HepG2 (cell line): Measurements from ENCODE around the gene MYL4. TPM values are rescaled to one million over a fixed set of nuclear protein-coding genes. Genes with fewer than 3 reads are reported as not detected.

Experiments used
- BCL6 ChIP-seq: IDR thresholded peaks from 2 replicates; pipeline ENCODE4 v1.6.1; 2016; ENCODE audit warnings: missing genetic modification reagents, missing compliant biosample characterization
- ETV6 ChIP-seq: sonication (generic); formaldehyde crosslinking; conservative IDR thresholded peaks from 2 replicates; pipeline ENCODE4 v1.4.0; 2020; ENCODE audit warnings: missing genetic modification reagents
- HHEX ChIP-seq: IDR thresholded peaks from 2 replicates; pipeline ENCODE4 v1.6.1; 2016; ENCODE audit warnings: control low read depth
- ISX ChIP-seq: sonication (generic); formaldehyde crosslinking; conservative IDR thresholded peaks from 2 replicates; pipeline ENCODE4 v1.5.0; 2020; ENCODE audit warnings: missing genetic modification reagents
- KLF16 ChIP-seq, 2 experiments: sonication (generic) in 1 of 2; formaldehyde crosslinking in 1 of 2; IDR thresholded peaks; 2 replicates each; pipeline versions ENCODE4 v1.6.1 to v1.8.0; 2016 to 2023; ENCODE audit warnings: missing genetic modification reagents in 2 of 2, missing compliant biosample characterization in 1 of 2
- NFRKB ChIP-seq: fragments of 450-650 bp; IDR thresholded peaks from 2 replicates; pipeline ENCODE4 v1.6.1; 2017
- NR2F1 ChIP-seq, 2 experiments: fragments of 450-650 bp in 1 of 2; formaldehyde crosslinking in 1 of 2; IDR thresholded peaks; 2 replicates each; pipeline versions ENCODE4 v1.5.0 to v1.6.1; 2016 to 2020; ENCODE audit warnings: mild to moderate bottlenecking in 1 of 2, missing compliant biosample characterization in 1 of 2, missing genetic modification reagents in 1 of 2, moderate library complexity in 1 of 2
- RNF2 ChIP-seq: fragments of 450-650 bp; conservative IDR thresholded peaks from 2 replicates; pipeline ENCODE4 v1.6.1; 2016; ENCODE audit warnings: low read depth
- SMARCC2 ChIP-seq: fragments of 450-650 bp; IDR thresholded peaks from 2 replicates; pipeline ENCODE4 v1.6.1; 2017; ENCODE audit warnings: antibody characterized with exemption, mild to moderate bottlenecking
- SP5 ChIP-seq: IDR thresholded peaks from 2 replicates; pipeline ENCODE4 v1.6.1; 2016; ENCODE audit warnings: low read depth, borderline replicate concordance
- TOPORS ChIP-seq: sonication (generic); formaldehyde crosslinking; IDR thresholded peaks from 2 replicates; pipeline ENCODE4 v1.8.0; 2023; ENCODE audit warnings: mild to moderate bottlenecking, missing genetic modification reagents
- ZFP82 ChIP-seq: sonication (generic); formaldehyde crosslinking; IDR thresholded peaks from 2 replicates; pipeline ENCODE4 v1.5.1; 2020; ENCODE audit warnings: mild to moderate bottlenecking, missing genetic modification reagents, borderline replicate concordance
- ZNF143 ChIP-seq: sonication (generic); formaldehyde crosslinking; IDR thresholded peaks from 2 replicates; pipeline ENCODE4 v1.4.0; 2020; ENCODE audit warnings: missing genetic modification reagents
- ZNF160 ChIP-seq: sonication (generic); formaldehyde crosslinking; IDR thresholded peaks from 2 replicates; pipeline ENCODE4 v1.8.0; 2022; ENCODE audit warnings: mild to moderate bottlenecking, inconsistent platforms, missing genetic modification reagents
- ZNF34 ChIP-seq: sonication (generic); formaldehyde crosslinking; IDR thresholded peaks from 2 replicates; pipeline ENCODE4 v1.4.0; 2020; ENCODE audit warnings: mild to moderate bottlenecking, missing genetic modification reagents, borderline replicate concordance
- ZNF572 ChIP-seq: sonication (generic); formaldehyde crosslinking; IDR thresholded peaks from 2 replicates; pipeline ENCODE4 v1.5.1; 2020; ENCODE audit warnings: mild to moderate bottlenecking, missing genetic modification reagents
- ZNF761 ChIP-seq: sonication (generic); formaldehyde crosslinking; conservative IDR thresholded peaks from 2 replicates; pipeline ENCODE4 v1.4.0; 2020; ENCODE audit warnings: mild to moderate bottlenecking, missing genetic modification reagents
- polyA plus RNA-seq, 8 experiments: library from polyadenylated mRNA; depleted of rRNA in 3 of 8; stranded (reverse) in 7 of 8; unstranded in 1 of 8; fragments of >200 nt; fragmentation: Illumina TruSeq in 4 of 8; extraction: Trizol in 4 of 8; gene quantifications; 2 replicates each; pipeline versions ENCODE4 v1.2.1 to v1.2.3, GENCODE V29; 2011 to 2016; ENCODE audit warnings: low read depth in 4 of 8, missing spikeins in 1 of 8, mixed read lengths in 1 of 8; ENCODE audit not compliant: insufficient read depth in 1 of 8
- total RNA-seq, 5 experiments: library from RNA; depleted of rRNA; stranded (reverse); fragments of >200 nt; fragmentation: Illumina TruSeq; extraction: Trizol; gene quantifications; 2 replicates each; pipeline ENCODE4 v1.2.3, GENCODE V29; 2016; ENCODE audit warnings: low read depth in 1 of 5
- TF ChIP-seq, protein P1 (sequence below): sonication (generic); formaldehyde crosslinking; conservative IDR thresholded peaks from 2 replicates; pipeline ENCODE4 v1.4.0; 2020; ENCODE audit warnings: missing genetic modification reagents
- TF ChIP-seq, protein P2 (sequence below): sonication (generic); formaldehyde crosslinking; IDR thresholded peaks from 2 replicates; pipeline ENCODE4 v1.9.0; 2022; ENCODE audit warnings: missing genetic modification reagents, mild to moderate bottlenecking, borderline replicate concordance
- TF ChIP-seq, protein P3 (sequence below): sonication (generic); formaldehyde crosslinking; IDR thresholded peaks from 2 replicates; pipeline ENCODE4 v1.8.1; 2023; ENCODE audit warnings: mild to moderate bottlenecking, missing genetic modification reagents
- TF ChIP-seq, protein P4 (sequence below): sonication (generic); formaldehyde crosslinking; IDR thresholded peaks from 2 replicates; pipeline ENCODE4 v1.9.0; 2022; ENCODE audit warnings: low read depth, missing genetic modification reagents
- TF ChIP-seq, protein P5 (sequence below): sonication (generic); formaldehyde crosslinking; IDR thresholded peaks from 2 replicates; pipeline ENCODE4 v1.8.1; 2023; ENCODE audit warnings: missing genetic modification reagents, inconsistent platforms, borderline replicate concordance

The MYL4 gene
- total and polyA plus RNA-seq, 2 of the 13 experiments (the other 11 are each of a cell fraction or from before 2014, with no cell fraction given), result not detected

DNA sequence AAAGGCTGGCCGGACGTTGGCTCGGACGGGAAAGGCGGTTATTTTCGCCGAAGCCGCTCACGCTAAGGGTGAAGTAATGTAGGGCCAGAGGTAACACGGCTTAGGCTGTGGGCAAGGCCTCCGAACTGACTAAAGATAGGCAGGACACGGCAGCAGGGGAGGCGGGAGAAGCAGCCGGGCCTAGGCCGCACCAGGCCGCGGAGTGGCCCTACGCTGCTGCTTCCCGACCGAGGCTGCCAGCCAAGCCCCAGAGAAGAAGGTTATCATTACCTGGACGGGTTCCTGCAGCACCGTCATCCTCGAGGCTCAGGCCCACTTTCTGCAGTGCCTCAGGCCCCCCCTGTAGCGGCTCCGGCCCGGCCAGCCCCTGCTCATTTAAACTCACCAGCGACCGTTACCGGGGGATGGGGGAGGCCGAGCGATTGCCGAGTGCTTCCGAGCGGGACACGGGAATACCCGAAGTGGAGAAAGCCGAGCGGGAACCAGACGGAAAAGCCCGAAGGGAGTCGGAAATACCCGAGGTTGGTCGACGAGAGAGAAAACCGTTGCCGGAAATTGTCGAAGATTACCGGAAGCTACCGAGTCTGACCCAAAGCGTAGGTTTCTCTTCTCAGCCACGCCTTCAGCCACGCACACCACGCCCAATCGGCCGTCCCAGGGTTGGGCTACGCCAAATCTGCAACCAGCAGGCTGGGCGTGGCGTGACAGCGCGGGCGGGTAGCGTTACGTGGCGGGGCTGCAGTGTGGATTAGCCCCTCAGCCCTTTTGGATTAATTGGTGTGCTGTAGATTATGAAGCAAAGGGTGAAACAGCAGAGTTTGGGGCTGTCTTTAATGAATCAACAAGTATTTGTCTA lies 20.0 kb upstream of the MYL4 start, which contains the start of gene CDC27 (continued):
- TF ChIP-seq, protein P1, sequence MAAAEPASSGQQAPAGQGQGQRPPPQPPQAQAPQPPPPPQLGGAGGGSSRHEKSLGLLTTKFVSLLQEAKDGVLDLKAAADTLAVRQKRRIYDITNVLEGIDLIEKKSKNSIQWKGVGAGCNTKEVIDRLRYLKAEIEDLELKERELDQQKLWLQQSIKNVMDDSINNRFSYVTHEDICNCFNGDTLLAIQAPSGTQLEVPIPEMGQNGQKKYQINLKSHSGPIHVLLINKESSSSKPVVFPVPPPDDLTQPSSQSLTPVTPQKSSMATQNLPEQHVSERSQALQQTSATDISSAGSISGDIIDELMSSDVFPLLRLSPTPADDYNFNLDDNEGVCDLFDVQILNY (CRISPR knock-in tag), result peak; percentile 78
- TF ChIP-seq, protein P2, sequence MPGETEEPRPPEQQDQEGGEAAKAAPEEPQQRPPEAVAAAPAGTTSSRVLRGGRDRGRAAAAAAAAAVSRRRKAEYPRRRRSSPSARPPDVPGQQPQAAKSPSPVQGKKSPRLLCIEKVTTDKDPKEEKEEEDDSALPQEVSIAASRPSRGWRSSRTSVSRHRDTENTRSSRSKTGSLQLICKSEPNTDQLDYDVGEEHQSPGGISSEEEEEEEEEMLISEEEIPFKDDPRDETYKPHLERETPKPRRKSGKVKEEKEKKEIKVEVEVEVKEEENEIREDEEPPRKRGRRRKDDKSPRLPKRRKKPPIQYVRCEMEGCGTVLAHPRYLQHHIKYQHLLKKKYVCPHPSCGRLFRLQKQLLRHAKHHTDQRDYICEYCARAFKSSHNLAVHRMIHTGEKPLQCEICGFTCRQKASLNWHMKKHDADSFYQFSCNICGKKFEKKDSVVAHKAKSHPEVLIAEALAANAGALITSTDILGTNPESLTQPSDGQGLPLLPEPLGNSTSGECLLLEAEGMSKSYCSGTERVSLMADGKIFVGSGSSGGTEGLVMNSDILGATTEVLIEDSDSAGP, result peak; percentile 93; the same call in 1 of the 2 replicates
- TF ChIP-seq ETV6 (CRISPR knock-in tag) (peak; percentile 91; the same call in 1 of the 2 replicates), TOPORS (CRISPR knock-in tag) (peak; percentile 36; the same call in 1 of the 2 replicates), SMARCC2 (no peak), ISX (CRISPR knock-in tag) (peak; percentile 90), ZNF761 (CRISPR knock-in tag) (0 out of 2 replicates have a peak, but pooled peaks have one; percentile 73), NR2F1 (CRISPR knock-in tag; IDR thresholded peaks at IDR 0.05) (no peak), RNF2 (peak; percentile 87), ZNF572 (CRISPR knock-in tag) (0 out of 2 replicates have a peak, but pooled peaks have one; percentile 66), ZFP82 (CRISPR knock-in tag) (0 out of 2 replicates have a peak, but pooled peaks have one; percentile 51), NFRKB (no peak), HHEX (CRISPR knock-in tag) (0 out of 2 replicates have a peak, but pooled peaks have one; percentile 18), ZNF143 (CRISPR knock-in tag) (peak; percentile 51; the same call in 1 of the 2 replicates), ZNF34 (0 out of 2 replicates have a peak, but pooled peaks have one; percentile 62), KLF16 (CRISPR knock-in tag; IDR thresholded peaks at IDR 0.05) (peak in 1 of 2 experiments; percentile 82; a peak in 2 of 4 replicates), BCL6 (CRISPR knock-in tag) (peak; percentile 38; the same call in 1 of the 2 replicates), ZNF160 (CRISPR knock-in tag) (peak; percentile 91), SP5 (CRISPR knock-in tag) (peak; percentile 55; the same call in 1 of the 2 replicates)
- TF ChIP-seq, protein P3, sequence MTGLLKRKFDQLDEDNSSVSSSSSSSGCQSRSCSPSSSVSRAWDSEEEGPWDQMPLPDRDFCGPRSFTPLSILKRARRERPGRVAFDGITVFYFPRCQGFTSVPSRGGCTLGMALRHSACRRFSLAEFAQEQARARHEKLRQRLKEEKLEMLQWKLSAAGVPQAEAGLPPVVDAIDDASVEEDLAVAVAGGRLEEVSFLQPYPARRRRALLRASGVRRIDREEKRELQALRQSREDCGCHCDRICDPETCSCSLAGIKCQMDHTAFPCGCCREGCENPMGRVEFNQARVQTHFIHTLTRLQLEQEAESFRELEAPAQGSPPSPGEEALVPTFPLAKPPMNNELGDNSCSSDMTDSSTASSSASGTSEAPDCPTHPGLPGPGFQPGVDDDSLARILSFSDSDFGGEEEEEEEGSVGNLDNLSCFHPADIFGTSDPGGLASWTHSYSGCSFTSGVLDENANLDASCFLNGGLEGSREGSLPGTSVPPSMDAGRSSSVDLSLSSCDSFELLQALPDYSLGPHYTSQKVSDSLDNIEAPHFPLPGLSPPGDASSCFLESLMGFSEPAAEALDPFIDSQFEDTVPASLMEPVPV (CRISPR knock-in tag), result peak; percentile 89
- TF ChIP-seq, protein P4, sequence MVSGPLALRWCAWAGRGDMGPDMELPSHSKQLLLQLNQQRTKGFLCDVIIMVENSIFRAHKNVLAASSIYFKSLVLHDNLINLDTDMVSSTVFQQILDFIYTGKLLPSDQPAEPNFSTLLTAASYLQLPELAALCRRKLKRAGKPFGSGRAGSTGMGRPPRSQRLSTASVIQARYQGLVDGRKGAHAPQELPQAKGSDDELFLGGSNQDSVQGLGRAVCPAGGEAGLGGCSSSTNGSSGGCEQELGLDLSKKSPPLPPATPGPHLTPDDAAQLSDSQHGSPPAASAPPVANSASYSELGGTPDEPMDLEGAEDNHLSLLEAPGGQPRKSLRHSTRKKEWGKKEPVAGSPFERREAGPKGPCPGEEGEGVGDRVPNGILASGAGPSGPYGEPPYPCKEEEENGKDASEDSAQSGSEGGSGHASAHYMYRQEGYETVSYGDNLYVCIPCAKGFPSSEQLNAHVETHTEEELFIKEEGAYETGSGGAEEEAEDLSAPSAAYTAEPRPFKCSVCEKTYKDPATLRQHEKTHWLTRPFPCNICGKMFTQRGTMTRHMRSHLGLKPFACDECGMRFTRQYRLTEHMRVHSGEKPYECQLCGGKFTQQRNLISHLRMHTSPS (CRISPR knock-in tag), result peak; percentile 76
- TF ChIP-seq, protein P5, sequence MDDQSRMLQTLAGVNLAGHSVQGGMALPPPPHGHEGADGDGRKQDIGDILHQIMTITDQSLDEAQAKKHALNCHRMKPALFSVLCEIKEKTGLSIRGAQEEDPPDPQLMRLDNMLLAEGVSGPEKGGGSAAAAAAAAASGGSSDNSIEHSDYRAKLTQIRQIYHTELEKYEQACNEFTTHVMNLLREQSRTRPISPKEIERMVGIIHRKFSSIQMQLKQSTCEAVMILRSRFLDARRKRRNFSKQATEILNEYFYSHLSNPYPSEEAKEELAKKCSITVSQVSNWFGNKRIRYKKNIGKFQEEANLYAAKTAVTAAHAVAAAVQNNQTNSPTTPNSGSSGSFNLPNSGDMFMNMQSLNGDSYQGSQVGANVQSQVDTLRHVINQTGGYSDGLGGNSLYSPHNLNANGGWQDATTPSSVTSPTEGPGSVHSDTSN (CRISPR knock-in tag), result 0 out of 2 replicates have a peak, but pooled peaks have one; percentile 72
